ENCODE results near the gene CDC14B. TPM values are rescaled to one million over a fixed set of nuclear protein-coding genes. Genes with fewer than 3 reads are reported as not detected.

The CDC14B gene
- total RNA-seq, 1 donor from 2014 or later: 21.4 TPM

DNA sequence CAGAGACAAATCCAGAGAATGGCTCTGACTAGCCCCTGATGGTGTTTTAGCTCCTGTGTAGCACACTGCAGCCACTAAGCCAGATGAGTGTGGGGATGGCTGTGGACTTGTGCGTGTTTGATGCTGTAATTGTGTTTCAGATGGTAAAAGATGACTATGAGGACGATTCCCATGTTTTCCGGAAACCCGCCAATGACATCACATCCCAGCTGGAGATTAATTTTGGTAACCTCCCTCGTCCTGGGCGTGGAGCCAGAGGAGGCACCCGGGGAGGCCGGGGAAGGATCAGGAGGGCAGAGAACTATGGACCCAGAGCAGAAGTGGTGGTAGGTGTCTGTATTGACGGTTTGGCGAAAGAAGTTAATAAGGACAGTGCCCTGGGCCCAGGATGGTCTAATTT, 131.7 kb downstream of the CDC14B start:
- H3K4me3 Mint-ChIP-seq (ENCODE audit: unreplicated experiment): no peak overlapping the region
- H3K27ac Mint-ChIP-seq (ENCODE audit: unreplicated experiment): no peak overlapping the region
- TF ChIP-seq, protein P1, sequence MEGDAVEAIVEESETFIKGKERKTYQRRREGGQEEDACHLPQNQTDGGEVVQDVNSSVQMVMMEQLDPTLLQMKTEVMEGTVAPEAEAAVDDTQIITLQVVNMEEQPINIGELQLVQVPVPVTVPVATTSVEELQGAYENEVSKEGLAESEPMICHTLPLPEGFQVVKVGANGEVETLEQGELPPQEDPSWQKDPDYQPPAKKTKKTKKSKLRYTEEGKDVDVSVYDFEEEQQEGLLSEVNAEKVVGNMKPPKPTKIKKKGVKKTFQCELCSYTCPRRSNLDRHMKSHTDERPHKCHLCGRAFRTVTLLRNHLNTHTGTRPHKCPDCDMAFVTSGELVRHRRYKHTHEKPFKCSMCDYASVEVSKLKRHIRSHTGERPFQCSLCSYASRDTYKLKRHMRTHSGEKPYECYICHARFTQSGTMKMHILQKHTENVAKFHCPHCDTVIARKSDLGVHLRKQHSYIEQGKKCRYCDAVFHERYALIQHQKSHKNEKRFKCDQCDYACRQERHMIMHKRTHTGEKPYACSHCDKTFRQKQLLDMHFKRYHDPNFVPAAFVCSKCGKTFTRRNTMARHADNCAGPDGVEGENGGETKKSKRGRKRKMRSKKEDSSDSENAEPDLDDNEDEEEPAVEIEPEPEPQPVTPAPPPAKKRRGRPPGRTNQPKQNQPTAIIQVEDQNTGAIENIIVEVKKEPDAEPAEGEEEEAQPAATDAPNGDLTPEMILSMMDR (IDR thresholded peaks at IDR 0.05; ENCODE audit: unreplicated experiment): no peak
- no peaks in the 10 kb centered on the region for H3K4me1 Mint-ChIP-seq (ENCODE audit: unreplicated experiment)
- DNase-seq (ENCODE audit: low spot score): no peak
- H3K36me3 Mint-ChIP-seq (ENCODE audit: low read depth, unreplicated experiment): peaks cover 18% of the 10 kb centered on the region
- H3K27me3 Mint-ChIP-seq (ENCODE audit: unreplicated experiment): peaks cover 4% of the 10 kb centered on the region
- H3K9me3 Mint-ChIP-seq (ENCODE audit: unreplicated experiment): no peaks in the 10 kb centered on the region

DNA sequence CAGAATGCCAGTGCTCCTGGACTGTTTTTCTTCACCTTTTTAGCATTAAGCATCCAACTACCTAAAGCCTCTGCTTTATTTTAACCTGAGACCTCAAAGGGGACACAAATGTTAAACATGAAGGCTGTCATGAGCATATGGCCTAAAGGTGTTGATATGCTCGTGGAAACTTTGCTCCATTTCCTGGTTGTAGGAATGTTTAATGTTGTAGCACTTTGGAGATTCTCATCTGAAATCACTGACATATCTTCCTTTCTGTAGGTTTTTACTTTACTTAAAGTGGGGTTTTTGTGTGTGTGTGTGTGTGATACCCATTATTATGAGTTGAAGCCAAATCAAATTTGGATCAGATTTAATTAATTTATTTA, 132.6 kb downstream of the CDC14B start:
- Mint-ChIP-seq H3K4me1 (ENCODE audit: unreplicated experiment) (no peaks in the 10 kb centered on the region), H3K27me3 (ENCODE audit: unreplicated experiment) (peaks cover 4% of the 10 kb centered on the region), H3K36me3 (ENCODE audit: low read depth, unreplicated experiment) (peaks cover 18% of the 10 kb centered on the region), H3K9me3 (ENCODE audit: unreplicated experiment) (no peaks in the 10 kb centered on the region), H3K27ac (ENCODE audit: unreplicated experiment) (no peak overlapping the region), H3K4me3 (ENCODE audit: unreplicated experiment) (no peak overlapping the region)
- no peak for DNase-seq (ENCODE audit: low spot score)
- TF ChIP-seq, protein P1 (IDR thresholded peaks at IDR 0.05; ENCODE audit: unreplicated experiment): no peak

DNA sequence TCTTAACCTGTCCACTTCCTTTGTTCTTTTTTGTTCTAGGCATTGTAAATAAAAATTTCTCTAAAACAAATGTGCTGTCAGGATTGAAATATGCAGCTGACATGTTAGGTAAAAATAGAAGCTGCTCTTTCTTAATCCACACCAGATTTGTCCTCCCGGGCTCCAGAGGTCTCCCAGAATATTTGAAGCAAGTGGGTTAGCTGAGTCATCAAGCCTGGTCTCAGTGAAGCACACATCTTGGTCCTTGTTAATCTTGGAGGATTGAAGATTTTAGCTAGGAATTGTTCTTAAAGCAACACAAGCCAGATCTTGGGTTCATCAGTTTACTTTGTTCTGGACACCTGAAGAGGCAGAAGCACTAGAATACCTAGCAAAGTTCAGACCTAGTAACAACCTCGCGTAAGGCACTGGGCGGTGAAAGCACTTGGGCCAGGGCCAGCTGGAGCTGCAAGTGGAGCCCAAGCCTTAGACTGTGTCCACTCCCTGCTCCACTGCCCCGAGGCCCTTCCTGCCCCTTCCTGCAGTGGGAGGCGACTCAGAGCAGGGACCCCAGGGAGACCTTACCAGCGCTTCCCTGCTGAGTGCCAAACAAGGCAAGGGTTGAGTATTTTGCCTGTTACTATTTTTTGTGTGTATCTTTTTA, 133.1 kb downstream of the CDC14B start:
- Mint-ChIP-seq H3K27ac (ENCODE audit: unreplicated experiment) (no peak overlapping the region), H3K4me3 (ENCODE audit: unreplicated experiment) (no peak overlapping the region), H3K36me3 (ENCODE audit: low read depth, unreplicated experiment) (peaks cover 15% of the 10 kb centered on the region), H3K9me3 (ENCODE audit: unreplicated experiment) (no peaks in the 10 kb centered on the region), H3K4me1 (ENCODE audit: unreplicated experiment) (no peaks in the 10 kb centered on the region), H3K27me3 (ENCODE audit: unreplicated experiment) (peaks cover 1% of the 10 kb centered on the region)
- DNase-seq (ENCODE audit: low spot score): no peak
- TF ChIP-seq, protein P1 (IDR thresholded peaks at IDR 0.05; ENCODE audit: unreplicated experiment): no peak

DNA sequence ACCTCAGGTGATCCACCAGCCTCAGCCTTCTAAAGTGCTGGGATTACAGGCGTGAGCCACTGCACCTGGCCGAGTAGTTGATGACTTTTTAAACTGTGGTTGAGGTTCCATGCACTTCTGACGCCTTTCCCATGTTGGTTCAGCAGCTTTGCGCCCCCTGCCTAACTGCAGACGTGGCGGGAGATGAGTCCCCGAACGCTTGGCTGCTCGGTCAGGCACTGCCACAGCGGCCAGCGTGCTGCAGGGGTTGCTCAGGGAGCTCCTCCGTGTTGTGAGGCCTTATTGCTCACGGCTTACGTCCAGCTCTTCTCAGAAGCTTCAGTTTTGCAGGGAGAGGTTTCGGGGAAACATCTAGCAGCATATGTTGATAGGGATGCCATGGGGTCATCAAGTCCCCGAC, 134.4 kb downstream of the CDC14B start:
- H3K9me3 Mint-ChIP-seq (ENCODE audit: unreplicated experiment): no peaks in the 10 kb centered on the region

DNA sequence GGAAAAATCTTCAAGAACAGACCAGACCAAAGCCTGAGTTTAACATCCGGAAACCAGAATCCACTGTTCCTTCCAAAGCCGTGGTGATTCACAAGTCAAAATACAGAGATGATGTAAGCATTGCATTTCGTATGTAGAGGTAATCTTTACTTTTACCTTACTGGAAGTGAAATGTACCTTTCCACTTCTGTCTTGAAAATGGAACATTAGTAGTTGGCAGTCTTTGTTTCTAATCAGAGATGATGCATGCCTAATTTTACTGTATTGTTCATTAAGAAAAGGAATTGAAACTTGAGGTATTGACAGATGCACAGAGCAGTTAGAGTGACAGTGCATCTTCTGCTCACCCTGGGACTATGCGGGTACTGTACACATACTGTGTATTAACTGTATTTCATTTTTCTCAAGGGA, 135.1 kb downstream of the CDC14B start:
- no peaks in the 10 kb centered on the region for H3K4me1 Mint-ChIP-seq (ENCODE audit: unreplicated experiment)
- DNase-seq (ENCODE audit: low spot score): no peak
- TF ChIP-seq, protein P1 (IDR thresholded peaks at IDR 0.05; ENCODE audit: unreplicated experiment): no peak
- peaks cover 1% of the 10 kb centered on the region for H3K27me3 Mint-ChIP-seq (ENCODE audit: unreplicated experiment)
- H3K4me3 Mint-ChIP-seq (ENCODE audit: unreplicated experiment): no peak overlapping the region
- peaks cover 5% of the 10 kb centered on the region for H3K36me3 Mint-ChIP-seq (ENCODE audit: low read depth, unreplicated experiment)
- no peaks in the 10 kb centered on the region for H3K9me3 Mint-ChIP-seq (ENCODE audit: unreplicated experiment)
- no peak overlapping the region for H3K27ac Mint-ChIP-seq (ENCODE audit: unreplicated experiment)

More for the DNA sequence above, 134.4 kb downstream of the CDC14B start:
- Mint-ChIP-seq H3K27me3 (ENCODE audit: unreplicated experiment) (peaks cover 1% of the 10 kb centered on the region), H3K36me3 (ENCODE audit: low read depth, unreplicated experiment) (peaks cover 8% of the 10 kb centered on the region), H3K4me1 (ENCODE audit: unreplicated experiment) (no peaks in the 10 kb centered on the region), H3K27ac (ENCODE audit: unreplicated experiment) (no peak overlapping the region), H3K4me3 (ENCODE audit: unreplicated experiment) (no peak overlapping the region)
- TF ChIP-seq, protein P1 (IDR thresholded peaks at IDR 0.05; ENCODE audit: unreplicated experiment): no peak
- no peak for DNase-seq (ENCODE audit: low spot score)
